Measurements from ENCODE around the gene CACNG8.
"Not testable (repeated sequence)": the region's sequence is repeated elsewhere in the genome, so short reads cannot be mapped to it uniquely, and the experiment has no call there.

Gene CACNG8

DNA sequence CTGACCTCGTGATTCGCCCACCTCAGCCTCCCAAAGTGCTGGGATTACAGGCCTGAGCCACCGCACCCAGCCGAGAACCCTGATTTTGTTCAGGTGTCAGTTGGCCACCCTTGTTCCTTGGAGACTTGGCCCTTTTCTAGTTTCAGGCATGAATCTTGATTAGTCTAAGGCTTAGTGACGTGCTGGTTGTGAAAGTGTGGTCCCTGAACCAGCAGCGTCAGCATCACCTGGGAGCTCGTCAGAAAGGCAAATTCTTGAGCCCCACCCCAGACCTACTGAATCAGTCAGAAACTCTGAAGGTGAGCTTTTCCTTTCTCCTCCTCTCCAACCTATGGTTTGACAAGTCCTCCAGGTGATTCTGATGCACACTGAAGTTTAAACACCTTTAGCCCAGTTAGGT is 63.9 kb downstream of the CACNG8 start:
- Histone ChIP-seq H4K20me1 (no peaks in the 10 kb centered on the region), H3K27ac (peak overlapping the region in 1 of 11 experiments; percentile 2; a peak in 1 of 22 replicates), H3K4me1 (peaks cover 63 to 91% (median 76%) of the 10 kb centered on the region in 10 experiments), H3K9me3 (replicated peaks in 1 of 11) (no peaks in the 10 kb centered on the region), H3K4me2 (peak overlapping the region in 8 of 11 experiments; percentile 14 to 90 (median 83); a peak in 12 of 22 replicates), H3K9ac (no peak overlapping the region; a peak in 1 of 22 replicates), H3K4me3 (no peak overlapping the region), H3K27me3 (no peaks in the 10 kb centered on the region), H3K36me3 (no peaks in the 10 kb centered on the region)
- TF ChIP-seq Cebpa-rat (IDR thresholded peaks at IDR 0.05) = no peak

DNA sequence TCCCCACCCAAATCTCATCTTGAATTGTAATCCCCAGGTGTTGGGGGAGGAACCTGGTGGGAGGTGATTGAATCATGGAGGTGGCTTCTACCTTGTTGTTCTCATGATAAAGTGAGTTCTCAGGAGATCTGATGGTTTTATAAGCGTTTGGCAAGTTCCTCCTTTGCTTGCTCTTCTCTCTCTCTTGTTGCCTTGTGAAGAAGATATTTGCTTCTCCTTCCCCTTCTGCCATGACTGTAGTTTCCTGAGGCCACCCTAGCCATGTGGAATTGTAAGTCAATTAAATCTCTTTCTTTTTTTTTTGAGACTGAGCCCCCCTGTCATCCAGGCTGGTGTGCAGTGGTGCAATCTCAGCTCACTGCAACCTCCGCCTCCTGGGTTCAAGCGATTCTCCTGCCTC is 66.6 kb downstream of the CACNG8 start:
- TF ChIP-seq Cebpa-rat (IDR thresholded peaks at IDR 0.05) = no peak
- peak overlapping the region in 7 of 11 experiments; percentile 1 to 56 (median 18); a peak in 7 of 22 replicates for H3K27ac ChIP-seq

DNA sequence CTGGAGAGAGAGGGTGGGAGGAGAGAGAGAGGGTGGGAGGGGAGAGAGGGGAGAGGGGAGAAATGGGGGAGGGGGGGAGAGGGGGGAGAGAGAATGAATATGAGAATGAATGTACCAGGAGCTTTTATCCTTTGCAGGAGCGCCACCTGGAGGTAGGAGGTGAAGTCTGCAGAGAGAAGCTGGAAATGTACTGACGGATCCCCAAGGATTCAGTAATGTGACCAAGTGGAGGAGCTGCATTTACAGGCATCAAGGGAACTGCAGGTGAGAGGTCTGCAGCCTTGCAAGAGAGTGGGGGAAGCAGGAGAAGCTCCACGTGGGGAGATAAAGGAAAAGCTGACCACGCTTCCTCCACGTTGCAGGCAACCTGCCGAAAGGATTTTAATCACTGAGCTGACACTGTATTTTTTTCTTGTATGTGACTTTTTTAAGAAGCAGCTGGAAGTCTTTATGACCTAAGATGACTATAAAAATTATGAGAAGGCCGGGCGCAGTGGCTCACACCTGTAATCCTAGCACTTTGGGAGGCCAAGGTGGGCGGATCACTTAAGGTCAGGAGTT is 67.3 kb downstream of the CACNG8 start:
- TF ChIP-seq Cebpa-rat (IDR thresholded peaks at IDR 0.05) = no peak
- Histone ChIP-seq H3K9ac (no peak overlapping the region), H4K20me1 (no peaks in the 10 kb centered on the region), H3K27me3 (no peaks in the 10 kb centered on the region), H3K4me1 (peaks cover 35 to 59% (median 43%) of the 10 kb centered on the region in 10 experiments), H3K4me3 (no peak overlapping the region), H3K4me2 (peak overlapping the region in 2 of 11 experiments; percentile 9 to 36; a peak in 2 of 22 replicates), H3K27ac (0 out of 22 replicates have a peak overlapping the region, but pooled peaks of 1 of the 11 experiments have one; percentile 56), H3K9me3 (replicated peaks in 1 of 11) (peaks cover 0 to 7% (median 0%) of the 10 kb centered on the region in 11 experiments; a peak in 3 of 22 replicates), H3K36me3 (no peaks in the 10 kb centered on the region)

More for the DNA sequence above, 66.6 kb downstream of the CACNG8 start:
- Histone ChIP-seq H3K9me3 (replicated peaks in 1 of 11) (peaks cover 0 to under 1% (median 0%) of the 10 kb centered on the region in 11 experiments; a peak in 1 of 22 replicates), H3K36me3 (no peaks in the 10 kb centered on the region), H3K4me2 (peak overlapping the region in 7 of 11 experiments; percentile 7 to 76 (median 32); a peak in 12 of 22 replicates), H3K27me3 (no peaks in the 10 kb centered on the region), H3K4me3 (no peak overlapping the region), H3K9ac (no peak overlapping the region; a peak in 1 of 22 replicates), H3K4me1 (peaks cover 42 to 66% (median 50%) of the 10 kb centered on the region in 10 experiments), H4K20me1 (no peaks in the 10 kb centered on the region)

DNA sequence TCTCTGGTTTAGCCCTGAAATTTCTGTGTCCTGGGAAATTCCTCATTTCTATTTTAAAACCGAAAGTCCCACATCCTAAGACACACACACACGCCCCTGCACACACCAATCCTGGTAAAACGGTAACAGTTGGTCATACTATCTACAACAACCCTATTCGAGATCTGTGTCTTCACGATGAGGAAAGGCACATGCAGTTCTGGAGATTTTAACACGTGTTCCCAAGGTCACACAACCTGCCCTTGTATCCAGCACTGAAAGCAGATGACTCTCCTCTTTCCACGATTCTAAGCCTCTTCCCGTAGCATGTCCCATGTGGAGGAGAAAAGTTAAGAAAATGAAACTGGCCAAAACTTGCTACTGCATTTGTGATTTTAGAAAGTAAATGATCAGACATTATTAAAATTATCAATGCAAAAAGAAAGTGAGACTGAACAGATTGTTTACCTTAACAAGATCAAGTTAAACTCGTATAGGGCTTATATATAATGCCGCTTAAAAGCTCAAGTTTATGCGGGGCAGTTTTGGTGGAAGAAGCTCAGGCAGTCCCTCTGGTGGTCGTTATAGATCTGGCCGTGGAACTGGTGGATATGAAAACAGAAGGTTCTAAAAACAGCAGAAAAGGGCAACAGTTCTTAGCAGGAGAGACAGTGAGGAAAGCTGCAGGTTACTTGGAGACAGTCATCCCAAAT is 68.3 kb downstream of the CACNG8 start:
- Histone ChIP-seq H3K4me2 (peak overlapping the region in 6 of 11 experiments; percentile 1 to 47 (median 8); a peak in 4 of 22 replicates), H3K9ac (peak overlapping the region in 1 of 11 experiments; percentile 22; a peak in 2 of 22 replicates), H3K27me3 (no peaks in the 10 kb centered on the region), H4K20me1 (no peaks in the 10 kb centered on the region), H3K4me1 (peaks cover 24 to 48% (median 32%) of the 10 kb centered on the region in 10 experiments), H3K4me3 (no peak overlapping the region), H3K36me3 (no peaks in the 10 kb centered on the region), H3K27ac (no peak overlapping the region), H3K9me3 (replicated peaks in 1 of 11) (peaks cover 0 to 18% (median 8%) of the 10 kb centered on the region in 11 experiments; a peak in 16 of 22 replicates)
- TF ChIP-seq Cebpa-rat (IDR thresholded peaks at IDR 0.05) = no peak

- H4K20me1 ChIP-seq = no peaks in the 10 kb centered on the region
- peaks cover 0 to 10% (median 6%) of the 10 kb centered on the region in 10 experiments; a peak in 14 of 20 replicates for H3K4me1 ChIP-seq
- no peak for TF ChIP-seq Cebpa-rat (IDR thresholded peaks at IDR 0.05)
- no peaks in the 10 kb centered on the region for H3K36me3 ChIP-seq
- peaks cover 0 to 48% (median 15%) of the 10 kb centered on the region in 11 experiments; a peak in 16 of 22 replicates for H3K9me3 ChIP-seq (replicated peaks in 1 of 11)
- no peak overlapping the region for H3K4me3 ChIP-seq
- no peak overlapping the region for H3K27ac ChIP-seq
- no peaks in the 10 kb centered on the region for H3K27me3 ChIP-seq
- H3K9ac ChIP-seq = no peak overlapping the region
- no peak overlapping the region for H3K4me2 ChIP-seq
These were observed 72.8 kb downstream of the CACNG8 start for GRCh38 chr19:54035215-54036178.

- not testable (repeated sequence) for H4K20me1 ChIP-seq, H3K27me3 ChIP-seq, H3K27ac ChIP-seq, H3K36me3 ChIP-seq, H3K9ac ChIP-seq, H3K4me1 ChIP-seq, H3K4me2 ChIP-seq, H3K4me3 ChIP-seq
- peaks cover 0 to 48% (median 15%) of the 10 kb centered on the region in 11 experiments; a peak in 16 of 22 replicates for H3K9me3 ChIP-seq (replicated peaks in 1 of 11)
These were observed 73.8 kb downstream of the CACNG8 start for GRCh38 chr19:54036542-54036941.

All from BLaER1 treated with 17β-estradiol and CSF1 and Interleukin-3, amounts not matched to agents 10 nM and 100 nM (cell line).